GM18870 (cell line): ENCODE results near the gene LMCD1.

Experiments
- ATAC-seq: cut with Tn5 transposase; IDR thresholded peaks from one replicate; pipeline ENCODE4 v1.9.1; 2021; ENCODE audit warnings: moderate library complexity; ENCODE audit not compliant: unreplicated experiment

The LMCD1 gene

GRCh38 chr3:8530581-8530980 lies 29.0 kb downstream of the LMCD1 start:
- ATAC-seq: no peak

GRCh38 chr3:8532251-8532871 lies 30.7 kb downstream of the LMCD1 start:
- ATAC-seq: no peak

- no peak for ATAC-seq
Measured at GRCh38 chr3:8536096-8537056, 34.8 kb downstream of the LMCD1 start.

- no peak for ATAC-seq
Measured at GRCh38 chr3:8537440-8537839, 35.8 kb downstream of the LMCD1 start.

GRCh38 chr3:8538223-8538622 lies 36.6 kb downstream of the LMCD1 start:
- no peak for ATAC-seq

GRCh38 chr3:8538913-8539312 lies 37.3 kb downstream of the LMCD1 start:
- ATAC-seq: no peak

- no peak for ATAC-seq
Measured at GRCh38 chr3:8539419-8539818, 37.8 kb downstream of the LMCD1 start.

- ATAC-seq: no peak
Measured at GRCh38 chr3:8540456-8540855, 38.8 kb downstream of the LMCD1 start.

- no peak for ATAC-seq
Measured at GRCh38 chr3:8541486-8541885, 39.9 kb downstream of the LMCD1 start.

GRCh38 chr3:8542190-8543135 lies 40.8 kb downstream of the LMCD1 start:
- no peak for ATAC-seq

GRCh38 chr3:8546609-8547008 lies 45.0 kb downstream of the LMCD1 start:
- no peak for ATAC-seq

GRCh38 chr3:8548502-8549275 lies 47.1 kb downstream of the LMCD1 start:
- ATAC-seq: no peak

- ATAC-seq: no peak
Measured at GRCh38 chr3:8549354-8549753, 47.7 kb downstream of the LMCD1 start.

- ATAC-seq: no peak
Measured at GRCh38 chr3:8550611-8551010, 49.0 kb downstream of the LMCD1 start.

- ATAC-seq: no peak
Measured at GRCh38 chr3:8552223-8552762, 50.7 kb downstream of the LMCD1 start.

- ATAC-seq: no peak
Measured at GRCh38 chr3:8553405-8553804, 51.8 kb downstream of the LMCD1 start.

- no peak for ATAC-seq
Measured at GRCh38 chr3:8554696-8555095, 53.1 kb downstream of the LMCD1 start.

- no peak for ATAC-seq
Measured at GRCh38 chr3:8555113-8555661, 53.6 kb downstream of the LMCD1 start.

GRCh38 chr3:8555725-8556472 lies 54.3 kb downstream of the LMCD1 start:
- ATAC-seq: no peak
